NCI-H2227 (cell line): ENCODE results near the gene MEIS2.
A peak's percentile ranks its signal among the peaks of the same experiment; 100 is the strongest.

Experiments
- DNase-seq: peaks from one replicate; lab custom pipeline; 2025; ENCODE audit not compliant: unreplicated experiment; lab: John Stamatoyannopoulos, UW

The MEIS2 gene

DNA sequence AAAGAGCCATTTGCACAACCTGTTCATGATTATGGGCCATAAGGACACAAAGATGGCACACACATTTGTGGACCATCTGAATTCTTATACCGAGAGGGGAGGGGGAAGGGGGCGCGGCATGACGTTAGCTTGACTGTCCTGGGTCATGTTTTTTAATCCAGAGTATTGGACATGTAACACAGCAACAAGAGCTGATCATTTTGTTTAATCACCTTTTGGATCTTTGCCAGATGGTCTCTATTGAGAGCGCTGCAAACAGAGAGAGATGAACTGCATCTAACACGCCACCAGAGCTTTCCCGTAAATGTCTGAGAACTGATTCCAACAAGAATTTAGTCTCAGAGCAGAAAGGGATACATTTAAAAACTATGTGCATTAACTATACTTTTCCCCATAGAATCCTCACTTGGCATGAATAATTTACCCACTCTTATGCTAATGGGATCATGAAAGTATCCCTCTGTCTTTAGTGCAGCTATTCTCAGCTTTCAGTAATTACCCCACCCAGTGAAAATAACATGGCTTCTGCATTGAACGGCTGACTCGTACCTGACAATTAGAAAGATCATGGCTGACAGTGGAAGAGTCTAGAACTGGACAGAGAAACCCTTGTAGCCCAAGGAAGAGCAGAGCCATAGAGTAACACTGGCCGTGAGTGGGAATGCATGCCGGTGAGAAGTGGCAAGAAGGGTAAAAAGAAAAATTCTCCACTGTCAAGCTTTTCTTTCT, 22.6 kb downstream of the MEIS2 start:
- peak; percentile 44 for DNase-seq

DNA sequence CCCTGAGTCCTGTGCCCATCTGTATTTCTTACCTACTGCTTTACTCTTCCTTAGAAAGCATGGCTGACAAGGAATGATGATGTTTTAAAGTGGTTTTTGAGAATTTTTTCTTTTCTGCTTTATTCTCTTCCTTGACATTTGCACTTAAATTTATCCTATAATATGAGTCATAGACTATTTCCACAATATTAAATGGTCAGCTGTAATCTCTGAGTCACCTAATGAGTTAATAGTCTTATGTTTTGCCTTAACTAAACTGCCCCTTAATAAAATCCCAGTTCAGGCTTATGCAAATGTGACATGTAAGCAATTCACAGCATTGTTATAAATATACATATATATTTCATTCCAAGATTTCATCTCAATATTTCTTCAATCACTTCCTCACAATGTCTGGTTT, 23.8 kb downstream of the MEIS2 start:
- no peak for DNase-seq

DNA sequence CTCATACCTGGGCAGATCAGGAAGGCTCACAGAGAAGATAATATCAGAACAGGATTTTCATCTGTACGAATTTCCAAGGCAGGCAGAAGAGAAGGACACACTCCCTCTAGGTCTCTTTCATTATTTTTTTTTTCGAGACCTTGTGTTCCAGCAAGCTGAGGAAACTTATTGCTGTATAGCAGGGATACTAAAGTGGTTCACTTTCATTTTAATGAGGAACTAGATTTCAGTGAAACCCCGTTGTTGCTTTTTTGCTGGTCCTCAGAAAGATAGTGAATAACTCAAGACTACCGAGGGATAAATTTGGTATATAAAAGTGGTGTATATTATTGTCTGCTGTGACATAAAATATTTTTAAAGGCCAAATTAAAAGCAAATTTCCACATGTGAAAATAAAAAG, 24.6 kb downstream of the MEIS2 start:
- no peak for DNase-seq

DNA sequence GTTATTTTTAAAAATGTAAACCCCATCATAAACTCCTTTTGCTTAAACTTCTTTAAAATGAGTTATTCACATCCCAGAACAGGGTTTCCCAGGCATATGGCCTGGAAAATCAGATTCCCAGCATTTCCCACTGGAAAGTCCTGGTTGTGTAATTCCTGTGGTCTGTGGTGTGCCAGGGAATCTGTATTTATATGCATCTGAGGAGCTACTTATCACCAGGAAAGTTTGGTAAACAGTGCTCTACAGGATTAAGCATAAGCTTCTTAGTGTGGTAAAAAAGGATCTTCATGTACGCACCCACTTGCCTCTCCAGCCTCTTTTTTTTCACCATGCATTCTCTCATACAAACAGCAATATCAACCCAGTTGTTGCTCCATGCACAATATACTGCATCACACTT, 28.2 kb downstream of the MEIS2 start:
- no peak for DNase-seq

DNA sequence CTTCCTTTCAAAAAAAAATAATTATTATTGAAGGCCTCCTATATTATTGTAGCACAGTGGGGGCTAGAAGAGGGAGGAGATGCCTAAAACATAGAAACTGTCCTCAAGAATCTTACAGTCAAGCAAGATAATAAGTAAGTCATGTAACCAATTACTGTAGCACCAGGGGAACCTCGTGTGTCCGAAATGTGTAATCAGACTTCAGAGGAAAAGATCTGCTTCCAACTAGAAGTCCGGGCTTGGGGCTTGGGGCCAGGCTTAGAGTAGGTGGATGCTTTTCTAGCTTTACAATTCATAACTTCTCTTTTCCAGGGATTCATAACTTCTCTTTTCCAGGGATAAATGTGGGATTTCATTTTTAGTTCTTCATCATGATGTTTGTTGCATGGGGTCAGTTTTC, 29.2 kb downstream of the MEIS2 start:
- DNase-seq: no peak

DNA sequence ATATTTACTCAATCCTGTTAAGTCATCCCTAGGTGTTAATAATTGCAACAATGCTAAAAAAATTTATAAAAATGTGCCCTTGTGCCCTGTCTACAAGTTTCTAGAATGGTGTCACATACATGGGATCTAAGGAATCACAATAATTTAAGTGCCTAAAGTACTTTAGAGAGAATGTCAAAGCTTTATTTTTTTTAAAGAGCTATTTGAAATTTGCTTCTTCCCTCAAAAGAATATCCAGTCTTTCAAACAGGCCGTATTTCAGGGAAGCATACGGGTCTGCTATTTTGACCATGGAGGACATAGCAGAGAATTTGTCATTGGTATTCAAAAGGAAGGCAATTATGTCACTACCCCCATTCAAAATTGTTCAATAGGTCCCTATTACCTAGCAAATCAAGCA, 29.7 kb downstream of the MEIS2 start:
- DNase-seq: no peak

DNA sequence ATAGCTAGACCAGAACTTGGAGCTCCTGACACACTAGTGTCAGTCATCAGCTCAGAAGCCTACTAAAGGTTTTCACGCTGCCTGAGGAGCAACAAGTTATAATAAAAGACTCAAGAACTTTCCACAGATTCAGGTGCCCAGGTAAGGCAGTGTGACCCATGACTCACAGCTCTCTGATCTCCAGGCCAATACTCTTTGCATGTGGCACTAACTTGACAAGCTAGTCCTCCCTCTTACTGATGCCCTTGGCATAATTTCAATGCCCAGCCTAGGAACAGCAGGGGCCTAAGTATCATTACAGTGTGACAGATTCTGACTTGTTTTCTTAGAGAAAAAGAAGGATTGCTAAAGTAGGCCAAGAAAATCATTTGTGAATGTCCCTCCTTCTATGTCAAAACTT, 38.4 kb downstream of the MEIS2 start:
- DNase-seq: no peak

DNA sequence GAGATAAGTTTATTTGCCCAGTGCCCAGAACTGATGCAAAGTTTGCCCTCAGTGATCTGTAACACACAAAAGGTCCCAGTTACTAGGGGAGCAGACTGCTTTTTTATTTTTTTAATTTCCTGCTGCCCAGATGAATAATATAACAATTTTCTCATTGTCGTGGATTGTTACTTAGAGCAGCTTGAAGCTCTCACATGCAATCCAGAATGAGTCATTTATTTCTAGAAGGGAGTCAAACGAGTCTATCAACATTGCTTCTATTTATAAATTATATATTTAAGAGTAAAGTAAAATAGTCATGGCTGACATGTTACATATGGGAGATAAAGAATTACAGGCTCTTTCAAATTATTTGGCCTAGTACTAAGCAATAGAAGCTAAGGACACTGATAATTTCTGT, 41.3 kb downstream of the MEIS2 start:
- DNase-seq: no peak

DNA sequence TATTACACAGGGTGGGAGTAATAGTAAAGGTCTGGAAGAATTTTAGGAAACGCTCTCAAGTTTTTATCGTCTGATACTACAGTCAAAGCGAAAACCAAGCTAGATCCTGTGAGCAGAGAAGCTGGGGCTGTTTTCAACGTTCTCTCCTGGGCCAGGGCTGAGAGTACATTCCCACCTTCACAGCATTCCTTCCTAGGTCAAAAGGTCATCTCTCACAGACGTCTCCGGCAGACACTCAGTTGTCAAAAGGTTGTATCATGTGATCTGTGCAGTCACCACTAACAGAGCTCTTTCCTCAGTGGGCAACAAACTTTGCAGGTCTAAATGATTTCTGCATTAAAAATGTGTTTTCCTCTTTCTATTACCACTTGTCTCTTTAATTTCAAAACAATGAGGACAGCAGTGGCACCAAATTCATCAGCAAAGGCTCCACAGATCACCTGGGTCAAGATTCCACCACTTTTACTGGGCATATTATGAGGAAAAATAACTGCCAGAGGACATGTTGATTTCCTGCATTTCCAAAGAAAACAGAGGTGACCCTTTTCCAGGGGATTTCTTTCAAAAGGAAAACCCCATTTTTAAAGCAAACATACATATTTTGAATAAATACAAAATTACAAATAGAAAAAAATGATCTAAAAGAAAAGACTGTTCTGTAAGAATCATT, 41.9 kb downstream of the MEIS2 start:
- DNase-seq: no peak

DNA sequence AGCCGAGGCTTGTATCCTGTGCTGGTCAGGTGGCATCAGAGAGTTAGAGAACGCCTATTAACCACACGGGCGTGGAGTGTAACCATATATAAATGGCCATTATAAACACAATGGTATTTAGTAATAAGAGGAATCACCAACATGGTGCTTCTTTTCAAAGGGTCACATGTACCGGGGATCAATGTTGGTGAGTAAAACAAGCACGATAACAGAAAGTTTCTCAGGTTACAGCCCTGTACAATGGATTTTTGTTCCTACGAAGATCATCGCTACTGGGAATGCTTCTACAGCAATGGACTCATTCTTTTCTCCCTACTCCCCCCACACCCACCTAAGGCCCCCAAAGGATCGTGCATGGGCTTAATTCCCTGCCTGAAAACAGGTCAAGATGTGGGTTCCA, 42.5 kb downstream of the MEIS2 start:
- DNase-seq: no peak

DNA sequence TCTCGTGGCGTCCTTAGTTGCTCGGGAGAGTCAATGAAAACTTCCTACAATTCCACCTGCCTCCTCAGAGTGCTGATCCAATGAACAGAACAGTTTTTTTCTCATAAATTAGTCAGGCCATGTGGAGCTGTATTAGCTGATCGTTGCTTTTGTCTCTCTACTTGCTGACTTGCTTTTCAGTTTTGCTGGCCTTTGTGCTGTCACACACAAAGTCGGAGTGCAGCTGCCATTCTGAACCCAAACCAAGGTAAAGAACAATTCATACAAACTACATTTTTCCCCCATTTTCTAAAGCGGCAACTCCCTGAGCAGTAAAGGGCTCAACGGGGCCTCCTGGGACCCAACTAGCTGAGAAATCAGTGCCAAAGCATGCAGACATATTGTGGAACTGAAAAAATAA, 43.1 kb downstream of the MEIS2 start:
- no peak for DNase-seq

DNA sequence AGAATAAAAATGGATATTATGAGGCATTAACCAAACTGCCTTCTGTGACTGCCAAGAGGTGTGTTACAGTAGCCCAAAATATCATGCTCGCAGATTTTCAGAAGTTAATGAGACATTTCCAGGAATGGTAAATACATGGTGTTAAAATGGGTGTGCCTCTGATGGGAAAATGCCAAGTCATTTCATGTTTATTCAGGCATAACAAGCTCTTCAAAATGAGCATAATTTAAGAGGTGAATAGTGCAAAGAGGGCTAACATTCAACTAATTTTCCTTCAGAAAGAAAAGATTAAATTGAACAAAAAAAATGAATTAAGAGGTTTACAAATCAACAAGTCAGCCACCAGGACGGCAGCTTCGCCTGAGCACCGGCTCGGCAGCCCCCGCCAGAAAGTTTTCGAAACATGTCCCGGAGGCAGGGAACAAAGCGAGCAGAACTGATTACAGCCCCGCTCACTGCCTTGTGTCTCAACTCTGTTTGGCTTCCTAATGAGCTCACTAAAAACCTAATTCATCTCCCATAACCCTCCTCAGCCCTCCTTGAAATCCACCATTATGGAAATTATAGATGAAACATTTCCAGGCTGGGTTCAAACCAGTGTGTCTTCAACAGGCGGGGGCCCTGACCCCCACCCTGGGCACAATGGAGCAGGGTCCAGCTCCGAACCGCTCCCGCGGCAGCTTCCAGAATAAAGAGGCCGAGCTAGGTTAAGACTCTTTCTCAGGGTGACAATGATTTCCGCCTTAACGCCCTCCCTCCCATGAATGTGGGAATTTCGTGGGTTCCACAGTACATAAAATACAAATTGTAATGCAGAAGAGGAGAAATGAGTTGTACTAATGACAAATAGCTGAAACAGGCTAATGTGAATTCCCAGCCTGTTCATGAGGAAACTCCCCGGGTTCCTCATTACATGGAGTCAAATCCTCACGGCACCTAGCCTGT, 43.9 kb downstream of the MEIS2 start:
- DNase-seq: no peak

DNA sequence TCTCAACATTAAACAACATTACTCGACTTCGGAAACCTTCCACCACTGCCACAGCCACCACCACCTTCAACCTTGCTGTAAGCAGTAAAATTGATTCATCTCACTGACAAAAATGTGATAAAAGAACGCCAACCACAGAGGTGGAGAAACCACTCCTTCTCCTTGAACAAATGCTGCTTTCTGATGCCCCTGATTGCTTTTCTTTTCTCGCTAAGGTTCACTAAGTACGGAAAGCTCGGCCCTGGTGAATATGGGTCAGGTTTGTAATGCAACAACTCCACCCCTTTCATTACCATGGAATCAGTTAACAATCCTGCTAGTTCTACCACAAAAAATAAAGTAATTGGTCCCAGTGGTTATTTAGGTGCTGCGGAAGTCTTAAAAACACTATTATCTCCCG, 44.9 kb downstream of the MEIS2 start:
- DNase-seq: no peak

DNA sequence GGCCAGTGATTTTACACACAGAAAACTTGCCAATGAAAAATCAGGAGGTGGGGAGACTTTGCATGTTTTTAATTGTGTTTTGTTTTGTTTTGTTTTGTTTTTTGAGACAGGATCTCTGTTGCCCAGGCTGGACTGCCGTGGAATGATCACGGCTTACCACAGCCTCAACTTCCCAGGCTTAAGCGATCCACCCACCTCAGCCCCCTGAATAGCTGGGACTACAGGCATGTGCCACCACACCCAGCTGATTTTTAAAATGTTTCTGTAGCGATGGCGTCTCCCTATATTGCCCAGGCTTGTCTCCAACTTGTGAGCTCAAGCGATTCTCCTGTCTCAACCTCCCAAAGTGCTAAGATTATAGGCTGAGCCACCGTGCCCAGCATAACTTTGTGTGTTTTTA, 46.0 kb downstream of the MEIS2 start:
- no peak for DNase-seq

DNA sequence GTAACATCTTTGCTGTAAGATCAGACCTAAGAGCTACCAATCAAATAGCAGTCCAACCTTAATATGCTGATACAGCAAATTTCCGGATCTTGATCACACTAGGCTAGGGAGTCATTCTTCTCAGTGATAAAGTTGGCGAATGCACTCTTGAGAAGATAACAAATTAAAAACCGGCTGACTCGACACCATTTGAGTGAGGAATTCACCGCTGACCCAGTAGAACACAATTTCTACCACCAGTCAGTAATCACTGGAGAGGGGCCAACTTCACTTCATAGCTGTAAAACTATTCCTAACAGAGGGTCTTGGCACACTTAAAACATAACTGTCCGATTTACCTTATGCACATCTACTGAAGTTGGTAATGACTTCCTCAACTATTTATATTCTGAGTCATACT, 47.2 kb downstream of the MEIS2 start:
- no peak for DNase-seq

DNA sequence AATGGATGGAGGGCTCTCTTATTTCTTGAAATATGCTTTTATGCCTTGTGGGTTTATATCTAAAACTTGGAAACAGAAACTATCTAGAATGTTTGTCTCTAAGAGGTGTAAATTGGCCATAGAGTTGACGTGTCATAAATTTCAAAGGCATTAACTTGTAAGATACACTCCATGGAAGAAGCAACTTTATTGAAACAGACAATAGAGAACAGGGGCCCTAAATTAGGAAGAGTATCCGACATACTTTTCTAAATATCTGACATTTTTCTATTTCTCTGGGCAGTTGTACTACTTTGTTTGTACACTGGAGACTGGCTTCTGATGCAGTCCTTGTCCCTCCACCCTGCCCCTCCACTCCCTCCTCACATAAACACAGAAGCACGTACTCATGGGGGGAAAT, 50.0 kb downstream of the MEIS2 start:
- DNase-seq: no peak

DNA sequence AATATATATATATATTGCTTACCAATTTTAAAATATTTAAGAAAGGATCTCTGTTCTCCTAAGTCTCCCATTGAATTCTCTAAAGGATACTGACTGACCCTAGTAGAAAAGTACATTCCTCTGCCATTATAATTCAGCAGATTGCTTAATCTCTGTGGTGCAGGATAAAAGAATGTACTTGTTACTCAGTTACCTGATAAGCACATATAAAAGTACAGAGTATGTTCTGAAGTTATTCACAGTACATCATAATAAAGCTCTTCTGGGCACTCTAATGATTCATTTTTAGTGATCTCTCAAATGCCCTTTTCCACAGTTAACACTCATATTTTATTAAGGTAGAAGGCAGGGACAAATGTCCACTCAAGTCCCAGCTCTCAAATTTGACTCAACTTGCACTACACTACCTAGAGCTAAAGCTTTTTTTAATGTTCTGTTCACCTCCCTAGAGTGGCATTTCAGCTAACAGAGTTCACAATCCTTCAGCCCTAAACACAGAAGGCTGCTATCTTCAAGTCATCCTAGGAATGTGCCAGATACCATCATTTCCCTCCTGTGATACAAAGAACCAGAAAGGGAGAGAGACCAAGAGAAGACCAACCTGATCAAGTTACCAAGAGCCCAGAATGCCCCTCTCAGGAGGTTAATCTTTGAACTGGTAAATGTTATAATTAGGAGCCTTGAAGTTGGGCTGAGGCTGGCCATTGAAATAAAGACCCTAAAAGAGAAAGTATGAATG, 53.3 kb downstream of the MEIS2 start:
- no peak for DNase-seq

DNA sequence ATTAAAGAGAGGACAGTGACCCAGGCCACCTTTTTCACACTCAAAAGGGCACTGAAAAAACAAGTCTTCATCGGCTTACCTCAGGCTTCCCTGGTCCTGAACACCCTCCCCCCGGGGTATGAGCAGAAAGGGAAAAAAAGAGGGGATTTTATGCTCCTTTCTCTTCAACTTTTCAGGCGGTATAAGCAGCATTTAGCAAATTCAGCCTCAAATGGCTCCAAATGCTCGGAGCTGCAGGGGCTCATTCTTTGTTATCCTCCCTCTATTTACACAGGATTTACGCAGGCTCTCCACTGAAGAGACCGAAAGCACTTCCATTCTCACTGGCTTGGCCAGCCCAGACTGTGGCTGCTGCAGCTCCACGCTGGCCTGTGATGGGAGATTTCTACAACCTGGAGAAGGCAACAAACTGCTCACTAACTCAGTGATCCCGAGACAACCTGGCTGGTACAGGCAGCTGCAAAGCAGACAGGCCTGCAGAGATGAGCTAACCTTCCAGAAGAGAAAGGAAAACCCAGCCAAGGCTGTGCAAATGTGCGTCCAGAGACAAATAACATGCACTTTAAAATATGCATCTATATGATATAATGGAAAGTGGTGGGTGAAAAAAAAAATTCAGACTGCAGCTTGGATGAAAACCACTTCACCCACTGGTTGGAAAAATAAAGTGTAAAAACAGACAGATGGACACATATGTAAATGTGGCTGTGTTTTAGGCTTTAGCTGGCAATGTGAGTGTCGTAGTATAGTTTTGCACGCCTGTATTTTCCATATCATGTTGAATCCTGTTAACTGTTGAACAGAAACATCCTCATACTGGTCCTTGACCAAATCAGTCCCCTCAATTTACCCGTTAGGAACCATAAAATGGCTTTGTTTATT, 54.2 kb downstream of the MEIS2 start:
- DNase-seq: peak; percentile 52

DNA sequence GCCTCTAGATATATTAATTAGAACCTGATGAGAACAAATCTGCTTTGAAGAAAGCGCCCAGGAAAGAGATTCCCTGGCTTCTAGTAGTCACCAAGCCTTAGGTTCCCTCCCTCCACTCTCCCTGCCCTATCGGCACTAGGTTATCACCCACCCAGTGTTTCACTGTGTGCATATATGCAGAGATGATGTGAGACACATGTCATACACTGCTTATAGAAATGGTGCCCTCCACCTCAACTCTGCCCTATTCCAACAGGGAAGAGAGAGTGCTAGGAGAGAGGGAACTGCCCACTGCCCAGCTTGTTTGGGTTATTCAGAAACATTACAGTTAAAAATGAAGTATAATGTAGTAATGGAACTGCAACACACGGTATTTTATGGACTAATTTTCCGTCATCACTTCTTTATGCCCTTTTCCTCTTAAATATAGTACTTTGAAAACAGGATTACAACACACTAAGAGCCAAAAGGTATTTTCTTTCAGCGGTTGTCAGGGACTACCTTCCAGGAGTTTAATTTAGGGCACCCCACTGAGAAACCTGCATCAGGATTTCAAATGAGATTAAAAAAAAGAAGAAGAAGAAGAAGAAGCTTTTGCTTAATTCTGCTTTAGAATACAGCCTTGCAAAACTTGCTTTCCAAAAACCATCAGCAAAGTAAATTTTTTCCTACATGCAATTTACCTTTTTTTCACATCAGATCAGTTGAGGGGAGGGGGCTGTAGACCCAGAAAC, 55.3 kb downstream of the MEIS2 start:
- no peak for DNase-seq

DNA sequence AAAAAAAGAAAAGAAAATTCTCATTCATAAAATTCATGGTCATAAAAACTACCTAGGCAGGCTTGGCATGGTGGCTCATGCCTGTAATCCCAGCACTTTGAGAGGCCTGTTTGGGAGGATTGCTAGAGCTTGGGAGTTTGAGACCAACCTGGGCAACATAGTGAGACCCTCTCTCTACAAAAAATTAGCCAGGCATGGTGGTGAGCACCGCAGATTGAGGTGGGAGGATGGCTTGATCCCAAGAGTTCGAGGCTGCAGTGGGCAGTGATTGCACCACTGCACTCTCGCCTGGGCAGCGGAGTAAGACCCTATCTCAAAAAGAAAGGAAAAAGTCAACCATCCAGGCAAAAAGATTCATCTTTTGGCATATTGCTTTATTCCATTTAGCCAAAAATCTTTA, 58.5 kb downstream of the MEIS2 start:
- DNase-seq: no peak
